Activated gamma-delta T cell treated with Interleukin-2 at 50 U/mL for 16 hours (primary cell): ENCODE data around the gene SPIC.
"Not testable (repeated sequence)": the region's sequence is repeated elsewhere in the genome, so short reads cannot be mapped to it uniquely, and the experiment has no call there.

Experiments used
- DNase-seq: peaks from one replicate; pipeline ENCODE4 v3.0.0-alpha.2; 2020

The SPIC gene

GRCh38 chr12:101474711-101475386 is at the start of gene SPIC:
Gene SPIC, plus strand, starts transcription at chr12:101475336. Its CDS starts 1,569 bp downstream, at chr12:101476905.
- no peak for DNase-seq

- no peak for DNase-seq
These were observed 44.7 kb upstream of the SPIC start for GRCh38 chr12:101430456-101430855.

GRCh38 chr12:101436136-101436535 is 39.0 kb upstream of the SPIC start:
- no peak for DNase-seq

- DNase-seq: no peak
These were observed 35.9 kb upstream of the SPIC start for GRCh38 chr12:101439236-101439635.

- DNase-seq: no peak
These were observed 33.5 kb upstream of the SPIC start for GRCh38 chr12:101441461-101442224.

- DNase-seq: peak; percentile 27
These were observed 19.5 kb upstream of the SPIC start for GRCh38 chr12:101455685-101456084.

GRCh38 chr12:101459642-101460346 is 15.3 kb upstream of the SPIC start:
- no peak for DNase-seq

- no peak for DNase-seq
These were observed 6.2 kb upstream of the SPIC start for GRCh38 chr12:101468948-101469347.

GRCh38 chr12:101470939-101471338 is 4.2 kb upstream of the SPIC start:
- DNase-seq: no peak

- DNase-seq: not testable (repeated sequence)
These were observed 3.3 kb upstream of the SPIC start for GRCh38 chr12:101471878-101472277.

- no peak for DNase-seq
These were observed 888 bp upstream of the SPIC start for GRCh38 chr12:101474248-101474647.

- no peak for DNase-seq
These were observed 692 bp downstream of the SPIC start for GRCh38 chr12:101475751-101476305.

- DNase-seq: no peak
These were observed 5.7 kb downstream of the SPIC start for GRCh38 chr12:101480849-101481248.

- no peak for DNase-seq
These were observed 9.9 kb downstream of the SPIC start for GRCh38 chr12:101485021-101485420.

- DNase-seq: no peak
These were observed 13.3 kb downstream of the SPIC start for GRCh38 chr12:101488469-101488868.

- DNase-seq: no peak
These were observed 15.3 kb downstream of the SPIC start for GRCh38 chr12:101490286-101490920.

GRCh38 chr12:101491329-101491728 is 16.2 kb downstream of the SPIC start:
- DNase-seq: no peak

- DNase-seq: no peak
These were observed 18.4 kb downstream of the SPIC start for GRCh38 chr12:101493556-101493955.

GRCh38 chr12:101498252-101498651 is 23.1 kb downstream of the SPIC start:
- DNase-seq: no peak

GRCh38 chr12:101501410-101501995 is 26.4 kb downstream of the SPIC start:
- DNase-seq: no peak

GRCh38 chr12:101521136-101521535 is 46.0 kb downstream of the SPIC start:
- no peak for DNase-seq

- no peak for DNase-seq
These were observed 52.5 kb downstream of the SPIC start for GRCh38 chr12:101527682-101528081.
